ENCODE results near the gene ITGB4.

Gene ITGB4

GRCh38 chr17:75722542-75723095 is 1.4 kb downstream of the ITGB4 start:
- Histone ChIP-seq H4K20me1 (ENCODE audit: insufficient read depth, low read length) (0 out of 2 replicates have a peak, but pooled peaks cover 6% of the 10 kb centered on the region), H3K36me3 (ENCODE audit: insufficient read depth, low read length) (no peaks in the 10 kb centered on the region), H3K9me3 (ENCODE audit: insufficient read depth, low read length, severe bottlenecking) (no peaks in the 10 kb centered on the region), H3K9ac (ENCODE audit: low read depth, low read length) (no peak overlapping the region), H3K27me3 (ENCODE audit: insufficient read depth, low read length, poor library complexity) (peaks cover 24% of the 10 kb centered on the region), H3K79me2 (ENCODE audit: insufficient read depth, low read length) (no peaks in the 10 kb centered on the region), H3K4me3 (ENCODE audit: low read depth in 1 of 2, low read length in 2 of 2) (no peak overlapping the region), H3K4me2 (ENCODE audit: insufficient read depth, low read length) (no peak overlapping the region), H3K27ac (ENCODE audit: low read length) (no peak overlapping the region), H3K4me1 (ENCODE audit: insufficient read depth, low read length) (peaks cover 5% of the 10 kb centered on the region), H2AFZ (ENCODE audit: low read depth, low read length) (no peak overlapping the region)
- TF ChIP-seq CTCF (IDR thresholded peaks at IDR 0.05; ENCODE audit: borderline replicate concordance, extremely low read depth, low read length, poor library complexity, severe bottlenecking) (no peak), EZH2 (IDR thresholded peaks at IDR 0.05; ENCODE audit: borderline replicate concordance, low read depth, low read length, severe bottlenecking) (no peak)
- ATAC-seq (ENCODE audit: insufficient read depth, low read depth) (no peak), DNase-seq (no peak)

GRCh38 chr17:75723171-75723930 is 2.1 kb downstream of the ITGB4 start:
- no peak overlapping the region for H3K4me3 ChIP-seq (ENCODE audit: low read depth in 1 of 2, low read length in 2 of 2)
- H3K4me2 ChIP-seq (ENCODE audit: insufficient read depth, low read length) = no peak overlapping the region
- DNase-seq = no peak
- H3K4me1 ChIP-seq (ENCODE audit: insufficient read depth, low read length) = peaks cover 5% of the 10 kb centered on the region
- TF ChIP-seq CTCF (IDR thresholded peaks at IDR 0.05; ENCODE audit: borderline replicate concordance, extremely low read depth, low read length, poor library complexity, severe bottlenecking) (no peak), EZH2 (IDR thresholded peaks at IDR 0.05; ENCODE audit: borderline replicate concordance, low read depth, low read length, severe bottlenecking) (no peak)
- no peak overlapping the region for H3K27ac ChIP-seq (ENCODE audit: low read length)
- no peak for ATAC-seq (ENCODE audit: insufficient read depth, low read depth)
- 0 out of 2 replicates have a peak, but pooled peaks cover 6% of the 10 kb centered on the region for H4K20me1 ChIP-seq (ENCODE audit: insufficient read depth, low read length)
- no peaks in the 10 kb centered on the region for H3K36me3 ChIP-seq (ENCODE audit: insufficient read depth, low read length)
- H2AFZ ChIP-seq (ENCODE audit: low read depth, low read length) = no peak overlapping the region
- H3K27me3 ChIP-seq (ENCODE audit: insufficient read depth, low read length, poor library complexity) = peaks cover 24% of the 10 kb centered on the region
- H3K9me3 ChIP-seq (ENCODE audit: insufficient read depth, low read length, severe bottlenecking) = no peaks in the 10 kb centered on the region
- H3K79me2 ChIP-seq (ENCODE audit: insufficient read depth, low read length) = no peaks in the 10 kb centered on the region
- no peak overlapping the region for H3K9ac ChIP-seq (ENCODE audit: low read depth, low read length)

- no peak overlapping the region for H3K27ac ChIP-seq (ENCODE audit: low read length)
- H3K4me1 ChIP-seq (ENCODE audit: insufficient read depth, low read length) = peaks cover 5% of the 10 kb centered on the region
- H3K9me3 ChIP-seq (ENCODE audit: insufficient read depth, low read length, severe bottlenecking) = no peaks in the 10 kb centered on the region
- H3K9ac ChIP-seq (ENCODE audit: low read depth, low read length) = no peak overlapping the region
- H3K27me3 ChIP-seq (ENCODE audit: insufficient read depth, low read length, poor library complexity) = peaks cover 24% of the 10 kb centered on the region
- H3K4me3 ChIP-seq (ENCODE audit: low read depth in 1 of 2, low read length in 2 of 2) = no peak overlapping the region
- no peaks in the 10 kb centered on the region for H3K79me2 ChIP-seq (ENCODE audit: insufficient read depth, low read length)
- H3K36me3 ChIP-seq (ENCODE audit: insufficient read depth, low read length) = no peaks in the 10 kb centered on the region
- H2AFZ ChIP-seq (ENCODE audit: low read depth, low read length) = no peak overlapping the region
- H3K4me2 ChIP-seq (ENCODE audit: insufficient read depth, low read length) = no peak overlapping the region
- H4K20me1 ChIP-seq (ENCODE audit: insufficient read depth, low read length) = 0 out of 2 replicates have a peak, but pooled peaks cover 6% of the 10 kb centered on the region
- no peak for TF ChIP-seq EZH2 (IDR thresholded peaks at IDR 0.05; ENCODE audit: borderline replicate concordance, low read depth, low read length, severe bottlenecking)
- no peak for TF ChIP-seq CTCF (IDR thresholded peaks at IDR 0.05; ENCODE audit: borderline replicate concordance, extremely low read depth, low read length, poor library complexity, severe bottlenecking)
- DNase-seq = no peak
- ATAC-seq (ENCODE audit: insufficient read depth, low read depth) = no peak
Measured at GRCh38 chr17:75724016-75725003, 3.1 kb downstream of the ITGB4 start.
